Measurements from ENCODE around the gene ENO1.

The ENO1 gene

GRCh38 chr1:8848663-8849386 is 29.7 kb downstream of the ENO1 start (continued):
- TF ChIP-seq ZBTB26 (tag by site-specific recombination; optimal IDR thresholded peaks at IDR 0.05): peak; percentile 39
- no peak for TF ChIP-seq ZNF140 (tag by site-specific recombination; IDR thresholded peaks at IDR 0.05)
- no peak for TF ChIP-seq SALL2 (tag by site-specific recombination; IDR thresholded peaks at IDR 0.05; ENCODE audit: borderline replicate concordance)
- TF ChIP-seq ZBTB44 (tag by site-specific recombination; IDR thresholded peaks at IDR 0.05): 0 out of 2 replicates have a peak, but pooled peaks have one; percentile 46
- peak; percentile 84 for TF ChIP-seq IKZF3 (tag by site-specific recombination; IDR thresholded peaks at IDR 0.05)
- no peak for TF ChIP-seq ZNF639 (tag by site-specific recombination; IDR thresholded peaks at IDR 0.05)
- TF ChIP-seq ZNF2 (tag by site-specific recombination; IDR thresholded peaks at IDR 0.05): peak; percentile 45; the same call in 1 of the 2 replicates
- TF ChIP-seq PATZ1 (tag by site-specific recombination; IDR thresholded peaks at IDR 0.05): 0 out of 2 replicates have a peak, but pooled peaks have one; percentile 29
- TF ChIP-seq ZNF350 (tag by site-specific recombination; IDR thresholded peaks at IDR 0.05): no peak
- peak; percentile 83 for TF ChIP-seq ZNF394 (tag by site-specific recombination; IDR thresholded peaks at IDR 0.05; ENCODE audit: borderline replicate concordance)
- TF ChIP-seq, protein P1, sequence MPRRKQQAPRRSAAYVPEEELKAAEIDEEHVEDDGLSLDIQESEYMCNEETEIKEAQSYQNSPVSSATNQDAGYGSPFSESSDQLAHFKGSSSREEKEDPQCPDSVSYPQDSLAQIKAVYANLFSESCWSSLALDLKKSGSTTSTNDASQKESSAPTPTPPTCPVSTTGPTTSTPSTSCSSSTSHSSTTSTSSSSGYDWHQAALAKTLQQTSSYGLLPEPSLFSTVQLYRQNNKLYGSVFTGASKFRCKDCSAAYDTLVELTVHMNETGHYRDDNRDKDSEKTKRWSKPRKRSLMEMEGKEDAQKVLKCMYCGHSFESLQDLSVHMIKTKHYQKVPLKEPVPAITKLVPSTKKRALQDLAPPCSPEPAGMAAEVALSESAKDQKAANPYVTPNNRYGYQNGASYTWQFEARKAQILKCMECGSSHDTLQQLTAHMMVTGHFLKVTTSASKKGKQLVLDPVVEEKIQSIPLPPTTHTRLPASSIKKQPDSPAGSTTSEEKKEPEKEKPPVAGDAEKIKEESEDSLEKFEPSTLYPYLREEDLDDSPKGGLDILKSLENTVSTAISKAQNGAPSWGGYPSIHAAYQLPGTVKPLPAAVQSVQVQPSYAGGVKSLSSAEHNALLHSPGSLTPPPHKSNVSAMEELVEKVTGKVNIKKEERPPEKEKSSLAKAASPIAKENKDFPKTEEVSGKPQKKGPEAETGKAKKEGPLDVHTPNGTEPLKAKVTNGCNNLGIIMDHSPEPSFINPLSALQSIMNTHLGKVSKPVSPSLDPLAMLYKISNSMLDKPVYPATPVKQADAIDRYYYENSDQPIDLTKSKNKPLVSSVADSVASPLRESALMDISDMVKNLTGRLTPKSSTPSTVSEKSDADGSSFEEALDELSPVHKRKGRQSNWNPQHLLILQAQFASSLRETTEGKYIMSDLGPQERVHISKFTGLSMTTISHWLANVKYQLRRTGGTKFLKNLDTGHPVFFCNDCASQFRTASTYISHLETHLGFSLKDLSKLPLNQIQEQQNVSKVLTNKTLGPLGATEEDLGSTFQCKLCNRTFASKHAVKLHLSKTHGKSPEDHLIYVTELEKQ (tag by site-specific recombination; IDR thresholded peaks at IDR 0.05; ENCODE audit: borderline replicate concordance): no peak
- TF ChIP-seq CTCF (tag by site-specific recombination; IDR thresholded peaks at IDR 0.05): peak; percentile 86
- no peak for TF ChIP-seq ZNF571 (tag by site-specific recombination; IDR thresholded peaks at IDR 0.05)
- peak; percentile 86 for TF ChIP-seq ZNF600 (tag by site-specific recombination; IDR thresholded peaks at IDR 0.05)
- TF ChIP-seq ZNF510 (tag by site-specific recombination; IDR thresholded peaks at IDR 0.05; ENCODE audit: insufficient replicate concordance): peak; percentile 34
- TF ChIP-seq ZNF561 (tag by site-specific recombination; IDR thresholded peaks at IDR 0.05; ENCODE audit: borderline replicate concordance): peak; percentile 66; the same call in 1 of the 2 replicates
- no peak for TF ChIP-seq ZNF544 (tag by site-specific recombination; IDR thresholded peaks at IDR 0.05)
- no peak for TF ChIP-seq HOXA7 (CRISPR knock-in tag; IDR thresholded peaks at IDR 0.05; ENCODE audit: borderline replicate concordance)
- peak; percentile 45; the same call in 1 of the 2 replicates for TF ChIP-seq ZBTB8A (tag by site-specific recombination; IDR thresholded peaks at IDR 0.05)
- no peak for TF ChIP-seq BCL6B (tag by site-specific recombination; IDR thresholded peaks at IDR 0.05)
- TF ChIP-seq ZNF335 (tag by site-specific recombination; conservative IDR thresholded peaks at IDR 0.05): peak; percentile 59
- TF ChIP-seq, protein P2, sequence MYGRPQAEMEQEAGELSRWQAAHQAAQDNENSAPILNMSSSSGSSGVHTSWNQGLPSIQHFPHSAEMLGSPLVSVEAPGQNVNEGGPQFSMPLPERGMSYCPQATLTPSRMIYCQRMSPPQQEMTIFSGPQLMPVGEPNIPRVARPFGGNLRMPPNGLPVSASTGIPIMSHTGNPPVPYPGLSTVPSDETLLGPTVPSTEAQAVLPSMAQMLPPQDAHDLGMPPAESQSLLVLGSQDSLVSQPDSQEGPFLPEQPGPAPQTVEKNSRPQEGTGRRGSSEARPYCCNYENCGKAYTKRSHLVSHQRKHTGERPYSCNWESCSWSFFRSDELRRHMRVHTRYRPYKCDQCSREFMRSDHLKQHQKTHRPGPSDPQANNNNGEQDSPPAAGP (tag by site-specific recombination; IDR thresholded peaks at IDR 0.05): peak; percentile 41; the same call in 1 of the 2 replicates
- TF ChIP-seq ZNF660 (tag by site-specific recombination; IDR thresholded peaks at IDR 0.05): peak; percentile 86
